GM21619 (cell line): ENCODE results near the gene RGS19.
A peak's percentile ranks its signal among the peaks of the same experiment; 100 is the strongest.

Source experiments
- ATAC-seq: cut with Tn5 transposase; IDR thresholded peaks from one replicate; pipeline ENCODE4 v1.9.1; 2021; ENCODE audit not compliant: unreplicated experiment

Gene RGS19

DNA sequence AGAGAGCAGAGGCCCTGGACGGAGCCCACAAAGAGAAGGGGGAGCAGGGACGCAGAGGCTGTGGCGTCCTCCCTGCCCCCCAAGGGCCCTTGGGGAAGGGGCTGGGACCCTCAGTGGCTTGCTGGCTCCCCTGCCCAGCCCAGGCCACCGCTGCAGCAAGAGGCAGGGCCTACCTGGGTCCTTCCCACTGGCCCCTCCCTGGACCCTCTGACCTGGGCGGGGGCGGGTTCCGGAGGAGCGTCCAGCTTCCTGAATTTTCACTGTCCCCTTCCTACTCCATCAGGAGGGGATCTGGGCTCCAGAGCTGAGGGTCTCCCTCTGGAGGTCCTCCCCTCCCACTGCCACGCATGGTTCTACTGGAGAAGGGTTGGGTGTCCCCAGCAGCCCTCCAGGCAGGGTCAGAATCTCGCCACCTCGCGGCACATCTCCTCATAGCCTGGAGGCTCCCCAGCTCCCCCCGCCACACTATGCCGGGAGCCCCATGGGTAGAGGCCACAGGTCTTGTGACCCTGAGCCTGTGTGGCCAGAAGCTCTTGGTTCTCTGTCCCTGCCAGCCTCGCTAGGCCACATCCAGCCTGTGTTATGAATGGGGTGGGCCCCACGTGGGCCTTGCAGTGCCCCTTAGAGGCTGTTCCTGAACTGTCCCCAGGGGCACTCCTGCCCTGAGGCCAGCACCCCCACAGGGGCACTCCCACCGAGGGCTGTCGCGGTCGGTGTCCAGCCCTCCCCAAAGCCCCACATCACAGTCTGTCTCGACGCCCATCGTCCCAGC is 28.9 kb downstream of the RGS19 start:
- no peak for ATAC-seq

DNA sequence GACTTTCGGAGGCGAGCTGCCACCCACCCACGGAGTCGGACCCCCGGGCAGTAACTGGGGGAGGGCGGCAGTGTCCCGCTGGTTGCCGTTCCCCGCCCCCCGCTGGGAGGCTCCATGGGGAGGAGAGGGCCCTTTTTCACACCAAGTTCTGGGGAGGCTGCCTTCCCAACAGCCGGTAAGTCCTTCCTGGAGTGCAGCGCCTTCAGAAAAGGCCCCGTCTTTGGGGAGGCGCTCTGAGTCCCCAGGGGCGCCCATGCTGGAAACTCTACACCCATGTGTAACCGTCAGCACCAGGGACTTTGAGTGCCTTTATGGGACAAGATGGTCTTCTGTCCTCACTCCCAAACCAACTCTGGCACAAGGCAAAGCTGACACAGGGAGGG is 29.4 kb downstream of the RGS19 start:
- ATAC-seq = no peak

DNA sequence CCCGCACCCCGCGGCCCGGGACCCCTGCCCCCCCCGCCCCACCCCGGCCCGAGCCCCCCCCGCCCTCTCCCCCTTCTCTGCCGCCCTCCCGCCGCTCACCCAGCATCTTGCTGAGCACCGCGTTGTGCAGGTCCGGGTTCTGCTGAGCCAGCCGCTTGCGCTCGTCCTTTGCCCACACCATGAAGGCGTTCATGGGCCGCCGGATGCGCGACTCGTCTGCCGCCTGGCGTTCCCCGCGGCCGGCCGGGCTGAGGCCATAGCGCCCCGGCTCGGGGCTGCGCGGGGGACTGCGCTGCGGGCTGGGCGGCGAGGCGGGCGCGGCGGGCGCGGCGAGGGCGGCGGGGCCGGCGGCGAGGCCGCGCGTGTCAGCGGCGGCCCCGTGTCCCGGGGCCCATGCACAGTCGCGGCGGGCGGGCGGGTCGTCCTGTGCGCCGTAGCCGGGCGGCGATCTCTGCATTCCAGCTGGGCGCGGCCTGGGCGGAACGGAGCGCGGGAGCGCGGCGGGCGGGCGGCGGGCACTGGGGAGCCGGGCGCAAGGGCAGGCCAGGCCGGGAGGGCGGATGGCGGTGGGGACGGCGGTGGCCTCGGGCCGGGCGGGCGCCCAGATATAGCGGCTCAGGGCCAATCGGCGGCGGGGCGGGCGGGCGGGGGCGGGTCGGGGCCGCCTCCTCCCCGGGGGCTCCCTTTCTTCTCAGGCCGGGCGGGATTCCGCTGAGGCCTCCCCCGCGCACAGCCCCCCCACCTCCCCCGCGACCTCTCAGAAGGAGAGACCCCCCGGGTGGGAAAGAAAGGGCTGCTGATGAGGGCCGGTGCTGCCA is 30.0 kb downstream of the RGS19 start, which contains the start of gene SOX18:
TSS of gene SOX18 (minus strand) at position 580 of the 818 bp plus-strand sequence. CDS start at position 457, 123 bp downstream.
- no peak for ATAC-seq

DNA sequence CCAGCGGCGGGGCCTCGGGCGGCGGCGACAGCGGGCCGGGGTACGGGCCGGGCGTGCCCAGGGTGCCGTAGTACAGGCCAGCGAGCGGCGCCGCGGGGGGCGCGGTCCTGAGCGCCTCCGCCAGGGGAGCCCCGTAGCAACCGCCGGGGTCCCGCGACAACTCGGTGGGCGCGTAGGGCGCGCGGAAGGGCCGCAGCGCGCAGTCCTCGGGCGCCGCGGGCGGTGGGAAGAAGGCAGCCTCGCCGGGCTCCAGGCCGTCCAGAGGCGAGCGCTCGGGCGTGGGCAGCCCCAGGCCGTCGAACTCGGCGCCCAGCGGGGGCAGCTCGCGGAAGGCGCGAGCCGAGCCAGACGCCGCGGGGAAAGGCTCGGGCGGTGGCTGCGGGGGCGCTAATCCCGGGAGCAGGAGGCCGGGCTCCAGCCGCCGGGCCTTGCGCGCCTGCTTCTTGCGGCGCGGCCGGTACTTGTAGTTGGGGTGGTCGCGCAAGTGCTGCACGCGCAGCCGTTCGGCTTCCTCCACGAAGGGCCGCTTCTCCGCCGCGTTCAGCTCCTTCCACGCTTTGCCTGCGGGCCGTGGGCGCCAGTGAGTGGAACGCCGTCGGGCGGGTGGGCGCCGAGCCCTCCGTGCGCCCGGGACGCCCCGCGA is 30.8 kb downstream of the RGS19 start:
- ATAC-seq = no peak

DNA sequence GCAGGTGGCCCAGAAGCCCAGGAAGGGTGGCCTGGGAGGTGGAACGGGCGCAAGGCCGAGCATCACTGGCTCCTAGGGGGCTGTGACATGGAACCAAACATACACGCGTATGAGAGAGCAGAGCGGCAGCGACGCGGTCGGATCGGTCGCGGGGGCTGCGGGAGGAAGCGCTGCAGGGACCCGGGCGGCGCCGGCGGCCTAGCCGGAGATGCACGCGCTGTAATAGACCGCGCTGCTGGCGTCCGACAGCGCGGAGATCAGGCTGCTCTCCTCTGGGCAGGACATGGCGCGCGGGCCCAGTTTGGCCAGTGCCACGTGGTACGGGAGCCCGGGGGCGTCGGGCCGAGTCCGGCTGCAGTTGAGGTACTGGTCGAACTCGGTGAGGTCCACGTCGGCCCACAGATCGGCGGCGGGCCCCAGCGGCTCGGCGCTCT is 31.3 kb downstream of the RGS19 start:
- ATAC-seq = no peak

DNA sequence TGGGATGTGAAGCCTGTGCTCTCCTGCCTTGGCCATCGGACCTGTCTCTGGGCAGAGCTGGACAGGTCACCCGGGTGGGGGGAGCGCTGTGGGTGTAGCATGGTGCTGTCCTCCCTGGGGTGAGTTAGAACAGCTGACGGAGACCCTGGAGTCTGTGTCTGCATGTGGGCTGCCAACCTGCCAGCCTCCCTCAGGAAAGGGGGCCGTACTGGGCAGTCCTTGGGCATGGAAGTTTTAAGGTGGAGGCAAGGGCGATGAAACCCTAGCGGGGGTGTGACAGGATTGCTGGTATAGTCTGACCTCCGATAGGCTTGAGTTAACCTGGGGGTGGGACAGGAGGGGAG is 32.3 kb downstream of the RGS19 start:
- no peak for ATAC-seq

DNA sequence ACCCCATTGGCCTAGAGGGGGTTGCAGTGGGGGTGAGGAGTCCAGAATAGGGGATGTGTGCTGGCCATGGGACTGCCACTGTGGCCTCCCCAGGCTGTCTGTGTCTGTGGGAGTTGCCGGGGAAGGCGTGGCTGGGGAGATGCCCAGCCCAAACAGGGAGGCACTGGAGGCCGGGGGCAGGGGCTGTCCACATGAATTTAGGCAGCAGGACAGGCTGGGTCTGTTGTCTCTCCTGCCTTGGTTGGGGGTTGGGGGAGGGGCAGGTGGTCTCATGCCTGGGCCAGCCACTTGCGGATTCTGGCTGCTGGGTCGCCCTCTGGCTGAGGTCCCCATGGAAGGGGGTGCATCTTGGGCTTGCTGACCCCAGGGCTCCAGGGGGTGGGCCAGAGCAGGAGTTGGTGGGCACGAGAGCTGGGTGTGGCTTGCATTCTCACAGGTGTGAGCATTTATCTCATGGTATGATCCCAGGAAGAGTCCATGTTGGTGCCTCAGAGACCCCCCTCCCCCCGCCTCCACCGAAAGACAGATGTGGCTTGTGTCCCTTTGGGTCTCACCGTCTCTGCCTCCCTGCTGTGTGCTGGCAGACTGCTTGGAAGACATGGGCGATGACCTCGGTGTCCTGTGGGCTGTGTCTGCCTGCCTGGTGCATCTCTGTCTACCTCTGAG is 33.8 kb downstream of the RGS19 start:
- no peak for ATAC-seq

DNA sequence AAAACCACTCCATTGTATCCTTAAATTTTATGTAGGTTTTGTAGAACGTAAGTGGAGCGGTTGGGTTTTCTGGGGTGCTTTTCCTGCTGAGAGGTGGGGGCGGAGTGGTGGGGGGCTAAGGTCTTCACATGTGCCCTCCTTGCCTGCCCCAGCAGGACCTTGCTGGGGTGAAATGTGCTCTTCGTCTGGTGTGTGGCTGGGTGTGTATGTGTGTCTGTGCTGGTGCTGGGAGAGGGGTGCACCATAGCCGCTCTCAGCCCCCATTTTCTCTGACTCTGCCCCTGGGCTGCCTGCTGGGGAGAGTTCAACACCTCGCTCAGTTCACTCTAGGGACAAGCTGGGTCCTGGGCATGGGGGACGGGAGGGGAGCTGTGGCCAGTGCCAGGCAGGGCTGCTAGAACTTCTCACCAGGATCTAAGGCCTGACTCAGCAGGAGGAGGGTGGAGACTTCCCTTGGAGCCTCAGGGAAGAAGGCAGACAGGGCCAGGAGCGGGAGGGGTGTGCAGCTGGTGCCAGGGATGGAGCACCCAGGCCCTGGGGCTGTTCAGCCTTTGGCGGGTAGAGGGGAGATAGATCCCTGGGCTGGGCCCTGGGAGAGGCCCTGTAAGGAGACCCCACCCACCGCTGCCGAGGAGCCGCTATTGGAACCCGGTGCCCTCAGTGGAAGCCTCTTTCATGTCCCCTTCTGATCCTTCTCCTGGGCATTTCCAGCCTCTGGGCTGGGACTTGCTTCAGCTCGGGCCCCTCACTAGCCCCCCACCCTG is 34.7 kb downstream of the RGS19 start:
- no peak for ATAC-seq

DNA sequence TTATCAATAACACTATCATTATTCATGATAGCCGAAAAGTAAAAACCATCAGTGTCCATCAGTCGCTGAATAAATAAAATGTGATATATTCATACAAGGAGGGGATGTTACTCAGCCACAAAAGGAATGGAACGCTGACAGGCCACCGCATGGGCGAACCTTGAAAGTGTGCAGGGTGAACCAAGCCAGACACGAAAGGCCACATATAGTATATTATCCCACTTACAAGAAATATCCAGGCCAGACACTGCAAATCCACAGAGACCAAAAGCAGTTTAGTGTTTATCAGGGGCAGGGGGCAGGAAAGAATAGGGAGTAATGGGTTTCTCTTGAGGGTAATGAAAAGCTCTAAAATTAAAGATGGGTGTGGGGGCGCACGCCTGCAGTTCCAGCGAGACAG is 35.5 kb downstream of the RGS19 start:
- ATAC-seq = no peak

DNA sequence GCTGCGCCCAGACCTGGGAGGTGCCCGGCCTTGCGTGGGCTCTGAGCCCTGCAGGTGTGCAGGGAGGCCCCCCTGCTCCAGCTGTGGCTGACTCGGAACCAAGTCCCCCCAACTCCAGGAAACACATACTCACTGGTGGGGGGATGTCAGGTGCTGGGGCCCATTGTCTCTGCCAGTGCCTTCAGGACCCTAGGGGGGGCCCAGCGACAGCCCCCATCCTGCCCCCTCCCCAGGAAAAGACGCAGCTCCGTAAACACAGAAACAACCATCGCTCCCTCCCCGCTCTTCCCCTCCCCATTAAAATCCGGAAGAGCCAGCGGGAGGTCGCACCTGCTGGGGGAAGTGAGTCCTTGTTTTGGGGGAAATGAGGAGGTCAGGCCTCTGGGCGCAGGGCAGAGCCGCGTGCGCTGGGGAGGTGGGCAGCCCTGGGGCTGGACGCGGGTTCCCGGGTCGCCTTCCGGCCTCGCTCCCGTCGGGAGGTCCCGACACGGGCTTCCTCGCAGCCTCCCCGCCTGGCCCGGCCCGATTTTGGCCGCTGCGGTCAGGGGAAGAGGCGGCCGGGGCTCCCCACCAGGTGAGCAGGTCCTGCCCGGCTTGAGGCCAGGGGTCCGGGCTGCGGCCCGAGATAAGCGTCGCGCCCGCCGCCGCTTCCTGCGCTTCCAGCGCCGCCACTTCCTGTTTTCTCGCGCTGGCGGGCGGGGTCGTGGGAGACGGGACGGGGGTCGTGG is 37.1 kb downstream of the RGS19 start:
- no peak for ATAC-seq

DNA sequence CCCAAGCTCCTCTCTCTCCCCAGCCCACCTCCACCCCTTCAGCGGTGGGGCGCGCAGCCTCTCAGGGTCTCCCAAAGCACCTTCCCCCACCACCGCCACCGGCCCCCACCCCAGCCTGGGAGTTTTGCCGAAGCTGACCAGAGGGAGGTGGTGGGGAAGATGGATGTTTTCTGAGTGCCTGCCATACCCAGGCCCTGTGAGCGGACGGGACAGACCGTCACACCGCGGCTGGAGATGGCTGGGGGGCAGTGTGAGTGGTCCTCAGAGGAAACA is 37.6 kb downstream of the RGS19 start:
- ATAC-seq = no peak

DNA sequence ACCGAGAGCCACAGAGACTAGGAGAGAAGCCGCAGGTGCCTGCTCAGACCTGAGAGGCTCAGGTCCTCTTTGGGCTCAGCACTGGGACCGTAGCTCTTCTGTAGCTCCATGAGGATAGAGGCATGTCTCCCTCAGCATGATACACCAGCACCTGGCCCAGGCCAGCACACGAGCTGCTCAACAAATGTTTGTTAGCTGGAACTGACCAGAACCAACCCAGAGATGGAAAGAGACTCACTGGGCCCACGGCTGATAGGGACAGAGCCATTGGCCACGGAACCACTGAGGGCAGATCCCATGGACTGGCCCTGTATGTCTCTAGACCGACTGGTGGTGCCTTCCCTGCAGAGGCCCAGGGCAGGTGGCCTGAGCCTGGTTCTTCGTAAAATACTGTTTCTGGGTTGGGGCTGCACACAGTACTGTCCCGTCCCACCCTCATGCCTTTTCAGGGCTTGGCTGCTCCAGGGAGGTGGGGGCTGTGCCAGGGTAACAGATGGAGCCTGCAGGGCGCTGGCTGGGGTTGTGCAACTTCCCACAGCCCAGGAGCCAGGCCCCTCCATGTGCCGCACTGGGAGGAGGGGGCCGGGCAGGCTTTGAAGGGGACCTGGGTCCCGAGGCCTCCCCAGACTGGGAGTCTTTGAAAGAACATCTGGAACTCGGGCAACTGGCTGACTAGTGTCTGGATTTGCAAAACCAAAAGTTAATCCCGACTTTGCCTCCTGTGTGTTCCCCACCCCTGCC is 38.1 kb downstream of the RGS19 start:
- no peak for ATAC-seq

DNA sequence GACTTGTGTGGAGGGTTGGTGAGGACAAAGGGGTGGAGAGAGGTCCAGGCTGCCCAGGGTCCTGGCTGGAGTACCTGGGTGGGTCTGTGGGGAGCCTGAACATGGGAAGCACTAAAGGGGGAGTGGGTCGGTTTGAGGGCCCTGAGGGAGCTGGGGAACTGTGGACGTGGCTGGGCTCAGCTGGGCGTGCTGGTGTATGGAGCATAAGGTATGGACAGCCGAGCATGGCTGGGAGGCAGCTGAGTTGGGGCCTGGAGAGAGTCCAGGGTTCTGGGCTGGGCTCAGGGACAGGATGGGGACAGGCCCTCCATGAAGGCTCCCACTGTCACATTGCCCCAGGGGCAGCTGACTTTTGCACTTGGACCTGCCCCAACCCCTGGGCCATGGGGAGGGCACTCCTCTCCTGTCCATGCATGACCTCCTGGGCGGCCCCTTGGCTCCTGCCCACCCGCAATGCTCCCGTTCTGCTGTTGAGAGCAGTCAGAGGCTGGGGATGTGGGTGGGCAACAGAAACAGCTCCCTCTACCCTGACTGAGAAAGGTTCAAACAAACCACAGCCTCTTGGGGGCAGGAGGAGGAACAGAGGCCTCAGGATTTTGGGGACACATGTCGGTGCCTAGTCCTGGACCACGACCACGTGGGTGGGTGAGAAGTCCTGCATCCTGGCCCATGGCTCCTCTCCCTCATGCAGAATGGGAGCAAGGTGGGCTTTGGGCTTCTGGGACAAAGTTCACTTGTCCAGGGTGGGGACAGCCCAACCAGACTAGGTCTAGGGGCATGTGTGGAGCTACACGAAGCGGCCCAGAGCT is 38.9 kb downstream of the RGS19 start:
- ATAC-seq = no peak

DNA sequence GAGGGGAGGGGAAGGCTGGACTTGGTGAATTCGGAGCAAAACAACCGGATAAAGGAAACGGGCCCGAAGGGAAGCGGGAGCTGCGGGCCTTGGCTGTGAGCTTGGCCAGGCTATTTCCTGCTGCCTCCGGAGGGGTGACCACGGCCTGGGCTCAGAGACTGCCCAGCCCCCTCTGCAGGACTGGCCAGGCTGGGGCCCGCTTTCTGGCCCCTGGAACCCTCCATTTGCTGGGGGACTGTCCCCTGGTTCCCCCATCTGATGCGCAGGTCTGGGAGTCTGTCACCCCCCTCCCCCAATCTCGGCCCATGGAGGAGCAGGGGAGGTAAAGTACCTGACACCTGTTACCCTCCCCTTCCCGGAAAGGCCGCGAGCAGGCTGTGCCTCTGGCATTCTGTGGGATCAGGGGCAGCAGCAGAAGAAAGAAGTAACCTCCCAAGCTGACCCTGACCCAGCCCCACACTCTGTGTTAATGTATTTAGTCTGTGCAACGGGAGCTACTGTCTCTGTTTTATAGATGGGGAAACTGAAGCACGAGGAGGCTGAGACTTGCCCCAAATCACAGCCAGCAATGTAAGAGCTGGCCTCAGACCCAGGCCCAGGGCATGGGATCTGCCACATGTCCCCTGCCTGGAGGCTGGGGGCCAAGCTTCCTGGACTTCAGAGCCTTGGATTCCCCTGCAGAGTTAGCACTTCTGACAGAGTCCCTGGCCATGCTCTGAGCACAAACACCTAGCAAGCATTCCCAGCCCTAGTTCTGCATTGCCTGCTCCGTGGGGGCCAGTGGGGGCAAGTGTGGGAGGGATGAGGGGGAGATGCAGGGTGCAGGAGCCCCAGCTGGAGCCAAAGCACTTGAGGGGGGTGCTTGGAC is 39.8 kb downstream of the RGS19 start:
- ATAC-seq = no peak

DNA sequence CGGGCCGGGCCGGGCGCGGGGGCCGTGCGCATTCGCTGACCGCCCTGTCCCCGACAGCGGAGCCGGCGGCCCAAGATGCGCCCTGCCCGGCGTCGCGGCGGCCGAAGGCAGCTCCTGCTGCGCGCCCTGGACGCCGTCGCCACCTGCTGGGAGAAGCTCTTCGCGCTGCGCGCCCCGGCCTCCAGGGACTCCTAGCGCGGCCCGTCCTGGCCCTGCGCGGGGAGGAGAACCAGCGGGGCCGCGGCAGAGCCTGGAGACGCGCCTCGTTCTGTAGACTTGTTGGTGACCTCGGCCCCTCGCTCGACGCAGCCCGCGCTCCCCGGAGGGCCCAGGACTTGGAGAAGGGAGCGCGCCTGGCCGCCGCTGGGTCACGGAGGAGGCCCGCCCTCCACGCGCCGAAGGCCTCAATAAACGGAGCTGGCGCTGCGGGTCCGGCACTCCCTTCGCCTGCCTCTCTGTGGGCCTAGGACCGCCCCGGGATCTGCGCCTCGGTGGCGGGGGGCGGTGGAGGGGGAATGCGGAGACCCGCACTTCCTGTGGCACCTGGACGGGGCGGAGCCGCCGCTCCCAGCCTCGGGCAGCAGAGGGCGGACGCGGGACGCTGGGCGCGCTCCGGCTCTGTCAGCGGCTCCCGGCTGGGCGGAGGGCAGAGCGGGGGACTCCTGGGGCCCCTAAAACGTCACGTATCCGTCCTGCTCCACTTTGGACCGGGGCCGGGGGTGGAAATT is 40.6 kb downstream of the RGS19 start:
- peak; percentile 60 for ATAC-seq

DNA sequence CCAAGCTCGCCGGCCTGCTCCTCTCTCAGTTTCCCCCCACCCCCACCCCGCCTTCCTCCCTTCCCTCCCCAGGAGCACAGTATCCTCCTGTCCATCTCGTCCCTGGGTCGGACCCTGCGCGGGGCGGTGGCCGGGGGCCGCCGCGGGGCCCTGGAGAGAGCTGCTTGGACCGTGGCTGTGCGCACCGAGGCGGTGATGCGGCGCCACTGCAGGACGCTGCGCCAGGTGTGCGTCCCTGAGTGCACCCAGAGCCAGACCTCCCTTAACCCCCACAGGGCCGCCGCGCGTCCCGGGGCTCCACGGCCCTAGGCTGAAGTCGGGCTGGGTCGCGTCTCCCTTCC is 41.1 kb downstream of the RGS19 start:
- peak; percentile 13 for ATAC-seq

DNA sequence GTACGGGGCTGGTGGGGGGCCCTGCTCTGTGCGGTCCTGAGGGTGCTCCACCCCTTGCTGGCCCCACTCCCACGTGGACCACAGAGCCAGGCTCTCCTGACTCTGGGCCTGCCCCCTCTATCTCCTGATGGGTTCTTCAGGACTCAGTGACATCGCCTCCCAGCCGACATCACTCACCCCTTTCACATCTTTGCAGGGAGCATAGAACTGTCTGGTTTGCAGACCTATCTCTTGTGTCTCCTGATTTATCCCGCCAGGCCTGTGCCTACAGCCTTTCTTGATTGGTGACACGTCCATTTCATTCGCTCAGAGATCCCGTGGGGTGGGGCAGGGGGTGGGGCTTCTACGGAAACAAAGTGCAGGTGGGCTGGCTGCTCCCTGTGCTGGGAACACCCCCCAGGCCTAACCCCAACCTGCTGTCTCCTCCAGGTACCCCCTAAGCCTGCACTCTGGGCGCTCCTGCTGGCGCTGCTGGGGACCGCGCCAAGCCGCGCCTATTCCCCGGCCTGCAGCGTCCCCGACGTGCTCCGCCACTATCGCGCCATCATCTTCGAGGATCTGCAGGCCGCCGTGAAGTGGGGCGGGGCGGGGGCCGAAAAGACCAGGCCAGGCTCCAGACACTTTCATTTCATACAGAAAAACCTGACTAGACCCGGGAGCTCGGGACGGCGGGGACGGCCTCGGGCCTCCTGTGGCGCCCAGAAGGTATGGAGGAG is 41.7 kb downstream of the RGS19 start:
- no peak for ATAC-seq
